Liver (tissue), 9 donors: Measurements from ENCODE around the gene CSNK2B. TPM values are rescaled to one million over a fixed set of nuclear protein-coding genes. Genes with fewer than 3 reads are reported as not detected.

Source experiments
- DNase-seq: peaks from one replicate; pipeline ENCODE4 v3.0.0-alpha.2; 2017; ENCODE audit warnings: low spot score
- H3K27ac ChIP-seq, 2 donors: one replicate each; pipeline ENCODE4 v1.7.0; 2013; ENCODE audit warnings: inconsistent platforms in 2 of 2, low read length in 2 of 2, control low read depth in 1 of 2, low read depth in 1 of 2, mild to moderate bottlenecking in 1 of 2
- H3K27me3 ChIP-seq, 4 donors: one replicate each; pipeline versions ENCODE4 v1.6.1 to v1.7.0; 2013; ENCODE audit warnings: low read length in 3 of 4, inconsistent platforms in 1 of 4, mild to moderate bottlenecking in 1 of 4, moderate library complexity in 1 of 4; ENCODE audit not compliant: control insufficient read depth in 4 of 4, insufficient read depth in 4 of 4
- H3K36me3 ChIP-seq, 4 donors: one replicate each; pipeline versions ENCODE4 v1.6.1 to v1.7.0; 2013; ENCODE audit warnings: low read length in 3 of 4, mild to moderate bottlenecking in 3 of 4, low read depth in 1 of 4, moderate library complexity in 1 of 4; ENCODE audit not compliant: control insufficient read depth in 4 of 4, insufficient read depth in 3 of 4
- H3K4me1 ChIP-seq, 4 donors: one replicate each; pipeline versions ENCODE4 v1.6.1 to v1.7.0; 2013; ENCODE audit warnings: low read length in 3 of 4, mild to moderate bottlenecking in 3 of 4, moderate library complexity in 1 of 4; ENCODE audit not compliant: control insufficient read depth in 4 of 4, insufficient read depth in 4 of 4
- H3K4me3 ChIP-seq, 3 donors: one replicate each; pipeline versions ENCODE4 v1.6.1 to v1.7.0; 2013; ENCODE audit warnings: low read length in 3 of 3, control low read depth in 1 of 3, low read depth in 1 of 3, mild to moderate bottlenecking in 1 of 3
- H3K9ac ChIP-seq, 2 donors: one replicate each; pipeline ENCODE4 v1.7.0; 2013; ENCODE audit warnings: low read length in 2 of 2, mild to moderate bottlenecking in 2 of 2, moderate library complexity in 2 of 2, control low read depth in 1 of 2, low read depth in 1 of 2
- H3K9me3 ChIP-seq, 4 donors: one replicate each; pipeline versions ENCODE4 v1.6.1 to v1.7.0; 2013; ENCODE audit warnings: low read length in 3 of 4; ENCODE audit not compliant: control insufficient read depth in 4 of 4
- EGR1 ChIP-seq, 2 donors: IDR thresholded peaks; 2 replicates each; pipeline ENCODE4 v1.6.1; 2016 to 2018; ENCODE audit warnings: antibody characterized with exemption in 2 of 2, low read depth in 2 of 2
- FOXA1 ChIP-seq: IDR thresholded peaks from 2 replicates; pipeline ENCODE4 v1.6.1; 2016; ENCODE audit warnings: antibody characterized with exemption
- FOXA2 ChIP-seq: IDR thresholded peaks from 2 replicates; pipeline ENCODE4 v1.6.1; 2016; ENCODE audit warnings: antibody characterized with exemption
- HNF4G ChIP-seq: IDR thresholded peaks from 2 replicates; pipeline ENCODE4 v1.6.1; 2016; ENCODE audit warnings: antibody characterized with exemption
- NR2F2 ChIP-seq: IDR thresholded peaks from 2 replicates; pipeline ENCODE4 v1.6.1; 2016; ENCODE audit warnings: antibody characterized with exemption
- RXRA ChIP-seq, 2 donors: IDR thresholded peaks; 2 replicates each; pipeline ENCODE4 v1.6.1; 2017 to 2018; ENCODE audit warnings: antibody characterized with exemption in 2 of 2, mild to moderate bottlenecking in 1 of 2
- SP1 ChIP-seq: IDR thresholded peaks from 2 replicates; pipeline ENCODE4 v1.6.1; 2018; ENCODE audit warnings: antibody characterized with exemption, mild to moderate bottlenecking
- YY1 ChIP-seq: IDR thresholded peaks from 2 replicates; pipeline ENCODE4 v1.6.1; 2016; ENCODE audit warnings: antibody characterized with exemption, mild to moderate bottlenecking
- WGBS: extraction: QIAGEN DNeasy Blood & Tissue Kit; methylation state at CpG from one replicate; pipeline ENCODE4 v1.1.7; 2013; 5-methylcytosine and 5-hydroxymethylcytosine counted together
- polyA plus RNA-seq, 2 donors: library from polyadenylated mRNA; stranded (reverse) in 1 of 2; unstranded in 1 of 2; fragments of 200-250 nt in 1 of 2; fragments of >200 nt in 1 of 2; fragmentation: Nextera tagmentation in 1 of 2; extraction: Ambion mirVana in 1 of 2; gene quantifications; one replicate each; pipeline versions ENCODE4 v1.2.1 to v1.2.3, GENCODE V29; 2013 to 2015
- total RNA-seq, 2 donors: library from RNA; depleted of rRNA; stranded (reverse); fragments of >200 nt; gene quantifications; one replicate each; pipeline ENCODE4 v1.2.3, GENCODE V29; 2014
- TF ChIP-seq, protein P1 (sequence below): fragments of 150-350 bp; IDR thresholded peaks from 2 replicates; pipeline ENCODE4 v1.5.1; 2017; ENCODE audit warnings: improper control_type of control experiment, low read depth, low read length; ENCODE audit not compliant: missing input control
- TF ChIP-seq, protein P2 (sequence below): IDR thresholded peaks from 2 replicates; pipeline ENCODE4 v1.6.1; 2016; ENCODE audit warnings: antibody characterized with exemption
- TF ChIP-seq, protein P3 (sequence below): IDR thresholded peaks from 2 replicates; pipeline ENCODE4 v1.6.1; 2016; ENCODE audit warnings: antibody characterized with exemption
- TF ChIP-seq, protein P4 (sequence below): IDR thresholded peaks from 2 replicates; pipeline ENCODE4 v1.6.1; 2016; ENCODE audit warnings: antibody characterized with exemption, mild to moderate bottlenecking
- donor health status: healthy.
- donor health status: healthy.
- donor health status: healthy.
- donor health status: healthy.
- donor health status: healthy.

CSNK2B gene
- total and polyA plus RNA-seq, 4 donors = 58.1 to 108 (median 77.0) TPM

DNA sequence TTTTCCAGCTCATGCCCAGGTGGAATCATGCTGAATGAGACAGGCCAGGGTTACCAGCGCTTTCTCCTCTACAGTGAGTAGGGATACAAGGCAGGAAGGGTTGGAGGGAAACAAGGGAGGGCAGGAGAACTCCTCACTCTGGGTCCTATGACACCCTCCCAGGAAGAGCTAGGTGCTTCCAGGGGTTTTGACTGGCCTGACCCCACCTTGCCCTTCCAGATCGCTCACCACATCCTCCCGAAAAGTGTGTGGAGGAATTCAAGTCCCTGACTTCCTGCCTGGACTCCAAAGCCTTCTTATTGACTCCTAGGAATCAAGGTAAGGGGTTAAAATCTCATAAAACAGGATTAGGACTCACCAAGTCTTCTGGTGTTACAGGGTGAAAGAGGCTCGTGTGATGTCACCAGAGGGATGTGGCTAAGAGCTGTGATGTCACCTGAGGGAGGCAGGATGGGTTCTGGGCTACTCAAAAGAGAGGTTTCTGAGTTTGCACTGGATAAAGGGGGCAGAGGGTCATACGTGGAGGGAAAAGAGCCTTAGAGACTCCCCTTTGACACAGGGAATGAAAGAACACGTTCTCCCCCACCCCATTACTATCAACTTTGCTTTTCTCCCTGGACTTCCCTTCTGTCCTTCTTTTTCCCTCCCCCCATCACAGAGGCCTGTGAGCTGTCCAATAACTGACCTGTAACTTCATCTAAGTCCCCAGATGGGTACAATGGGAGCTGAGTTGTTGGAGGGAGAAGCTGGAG lies 8.3 kb upstream of the CSNK2B start:
- Histone ChIP-seq H3K4me1 (peaks cover 16 to 84% (median 64%) of the 10 kb centered on the region in 4 donors), H3K27me3 (no peaks in the 10 kb centered on the region), H3K9ac (no peak overlapping the region), H3K27ac (peak overlapping the region in 1 of 2 donors; percentile 45), H3K36me3 (peaks cover 0 to 7% (median 5%) of the 10 kb centered on the region in 4 donors), H3K4me3 (no peak overlapping the region), H3K9me3 (no peaks in the 10 kb centered on the region)
- no peak for DNase-seq
- no peak for TF ChIP-seq HNF4G
- TF ChIP-seq, protein P1, sequence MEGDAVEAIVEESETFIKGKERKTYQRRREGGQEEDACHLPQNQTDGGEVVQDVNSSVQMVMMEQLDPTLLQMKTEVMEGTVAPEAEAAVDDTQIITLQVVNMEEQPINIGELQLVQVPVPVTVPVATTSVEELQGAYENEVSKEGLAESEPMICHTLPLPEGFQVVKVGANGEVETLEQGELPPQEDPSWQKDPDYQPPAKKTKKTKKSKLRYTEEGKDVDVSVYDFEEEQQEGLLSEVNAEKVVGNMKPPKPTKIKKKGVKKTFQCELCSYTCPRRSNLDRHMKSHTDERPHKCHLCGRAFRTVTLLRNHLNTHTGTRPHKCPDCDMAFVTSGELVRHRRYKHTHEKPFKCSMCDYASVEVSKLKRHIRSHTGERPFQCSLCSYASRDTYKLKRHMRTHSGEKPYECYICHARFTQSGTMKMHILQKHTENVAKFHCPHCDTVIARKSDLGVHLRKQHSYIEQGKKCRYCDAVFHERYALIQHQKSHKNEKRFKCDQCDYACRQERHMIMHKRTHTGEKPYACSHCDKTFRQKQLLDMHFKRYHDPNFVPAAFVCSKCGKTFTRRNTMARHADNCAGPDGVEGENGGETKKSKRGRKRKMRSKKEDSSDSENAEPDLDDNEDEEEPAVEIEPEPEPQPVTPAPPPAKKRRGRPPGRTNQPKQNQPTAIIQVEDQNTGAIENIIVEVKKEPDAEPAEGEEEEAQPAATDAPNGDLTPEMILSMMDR = no peak
- TF ChIP-seq SP1 = no peak
- TF ChIP-seq, protein P2, sequence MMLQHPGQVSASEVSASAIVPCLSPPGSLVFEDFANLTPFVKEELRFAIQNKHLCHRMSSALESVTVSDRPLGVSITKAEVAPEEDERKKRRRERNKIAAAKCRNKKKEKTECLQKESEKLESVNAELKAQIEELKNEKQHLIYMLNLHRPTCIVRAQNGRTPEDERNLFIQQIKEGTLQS = no peak
- TF ChIP-seq NR2F2 = no peak
- no peak for TF ChIP-seq FOXA1
- TF ChIP-seq, protein P3, sequence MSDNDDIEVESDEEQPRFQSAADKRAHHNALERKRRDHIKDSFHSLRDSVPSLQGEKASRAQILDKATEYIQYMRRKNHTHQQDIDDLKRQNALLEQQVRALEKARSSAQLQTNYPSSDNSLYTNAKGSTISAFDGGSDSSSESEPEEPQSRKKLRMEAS = no peak
- 74% methylated on average over 6 of the region's 6 CpGs for WGBS

DNA sequence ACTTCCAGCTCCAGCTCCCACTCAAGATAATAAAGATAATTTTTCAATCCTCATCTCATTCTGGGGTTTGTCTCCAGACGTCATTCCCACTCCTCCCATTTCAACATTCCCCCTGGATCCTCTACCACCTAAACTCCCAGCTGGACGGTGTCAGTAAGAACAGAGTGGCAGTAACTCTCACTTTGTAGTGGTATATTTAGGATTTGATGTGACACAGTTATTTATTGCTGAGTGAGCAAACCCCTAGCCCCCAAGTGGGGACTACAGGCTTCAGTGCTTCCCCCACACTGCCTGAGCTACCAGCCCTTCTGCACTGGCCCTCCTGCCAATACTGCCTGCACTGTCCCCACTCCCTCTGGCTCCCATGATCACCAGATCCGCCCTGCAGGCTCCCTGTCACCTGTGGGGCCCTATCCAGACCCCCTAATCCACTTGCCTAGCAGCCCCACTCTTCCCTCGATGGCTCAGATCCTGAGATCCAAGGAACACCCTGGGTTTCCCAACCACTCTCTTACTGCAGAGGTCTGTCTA lies 7.7 kb upstream of the CSNK2B start:
- TF ChIP-seq, protein P2 = no peak
- Histone ChIP-seq H3K4me1 (peaks cover 16 to 84% (median 68%) of the 10 kb centered on the region in 4 donors), H3K27ac (no peak overlapping the region), H3K9me3 (no peaks in the 10 kb centered on the region), H3K27me3 (no peaks in the 10 kb centered on the region), H3K4me3 (no peak overlapping the region), H3K36me3 (peaks cover 0 to 7% (median 6%) of the 10 kb centered on the region in 4 donors), H3K9ac (no peak overlapping the region)
- DNase-seq = no peak
- WGBS = 84% methylated on average over 4 of the region's 4 CpGs

DNA sequence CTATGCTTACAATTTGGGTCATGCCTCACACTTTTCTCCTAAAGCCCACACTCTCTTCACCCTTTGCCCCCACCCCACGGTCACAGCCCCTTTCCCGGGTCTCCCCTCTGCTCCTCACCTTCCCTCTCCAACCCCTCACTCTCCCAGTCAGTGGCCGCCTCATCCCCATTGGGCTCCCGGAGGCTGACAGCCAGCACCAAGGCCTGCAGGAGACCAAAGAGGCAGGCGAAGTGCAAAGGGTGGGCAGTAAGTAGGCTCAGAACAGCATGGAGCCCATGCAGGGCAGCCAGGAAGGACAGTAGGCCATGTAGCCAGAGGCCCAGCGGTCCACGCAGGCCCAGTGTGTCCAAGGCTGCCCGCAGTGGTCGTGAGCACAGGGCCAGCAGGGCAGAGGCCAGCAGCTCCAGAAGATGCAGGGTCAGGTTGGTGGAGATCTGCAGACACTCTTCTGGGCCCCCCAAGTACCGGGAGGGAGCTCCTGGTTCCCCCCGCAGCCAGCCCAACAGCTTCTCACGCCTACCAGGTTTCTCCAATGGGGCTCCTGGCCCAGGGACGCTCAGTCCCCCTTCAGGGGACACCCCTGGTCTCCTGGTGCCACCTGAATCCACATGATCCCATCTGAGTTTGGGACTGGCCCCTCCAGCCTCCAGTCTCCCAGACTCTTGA lies 6.8 kb upstream of the CSNK2B start:
- Histone ChIP-seq H3K4me1 (peaks cover 20 to 86% (median 72%) of the 10 kb centered on the region in 4 donors), H3K4me3 (peak overlapping the region; percentile 65 to 82 (median 67)), H3K27ac (peak overlapping the region; percentile 26 to 90), H3K9me3 (no peaks in the 10 kb centered on the region), H3K27me3 (no peaks in the 10 kb centered on the region), H3K36me3 (peaks cover 0 to 7% (median 6%) of the 10 kb centered on the region in 4 donors), H3K9ac (no peak overlapping the region)
- WGBS = 88% methylated on average over 13 of the region's 13 CpGs
- DNase-seq = no peak
- TF ChIP-seq EGR1 (IDR thresholded peaks at IDR 0.05; ENCODE audit: low read depth in 2 of 2) = no peak
- no peak for TF ChIP-seq YY1
- TF ChIP-seq, protein P3 = no peak
- no peak for TF ChIP-seq RXRA (IDR thresholded peaks at IDR 0.05)
- TF ChIP-seq FOXA2 = no peak
- TF ChIP-seq, protein P4, sequence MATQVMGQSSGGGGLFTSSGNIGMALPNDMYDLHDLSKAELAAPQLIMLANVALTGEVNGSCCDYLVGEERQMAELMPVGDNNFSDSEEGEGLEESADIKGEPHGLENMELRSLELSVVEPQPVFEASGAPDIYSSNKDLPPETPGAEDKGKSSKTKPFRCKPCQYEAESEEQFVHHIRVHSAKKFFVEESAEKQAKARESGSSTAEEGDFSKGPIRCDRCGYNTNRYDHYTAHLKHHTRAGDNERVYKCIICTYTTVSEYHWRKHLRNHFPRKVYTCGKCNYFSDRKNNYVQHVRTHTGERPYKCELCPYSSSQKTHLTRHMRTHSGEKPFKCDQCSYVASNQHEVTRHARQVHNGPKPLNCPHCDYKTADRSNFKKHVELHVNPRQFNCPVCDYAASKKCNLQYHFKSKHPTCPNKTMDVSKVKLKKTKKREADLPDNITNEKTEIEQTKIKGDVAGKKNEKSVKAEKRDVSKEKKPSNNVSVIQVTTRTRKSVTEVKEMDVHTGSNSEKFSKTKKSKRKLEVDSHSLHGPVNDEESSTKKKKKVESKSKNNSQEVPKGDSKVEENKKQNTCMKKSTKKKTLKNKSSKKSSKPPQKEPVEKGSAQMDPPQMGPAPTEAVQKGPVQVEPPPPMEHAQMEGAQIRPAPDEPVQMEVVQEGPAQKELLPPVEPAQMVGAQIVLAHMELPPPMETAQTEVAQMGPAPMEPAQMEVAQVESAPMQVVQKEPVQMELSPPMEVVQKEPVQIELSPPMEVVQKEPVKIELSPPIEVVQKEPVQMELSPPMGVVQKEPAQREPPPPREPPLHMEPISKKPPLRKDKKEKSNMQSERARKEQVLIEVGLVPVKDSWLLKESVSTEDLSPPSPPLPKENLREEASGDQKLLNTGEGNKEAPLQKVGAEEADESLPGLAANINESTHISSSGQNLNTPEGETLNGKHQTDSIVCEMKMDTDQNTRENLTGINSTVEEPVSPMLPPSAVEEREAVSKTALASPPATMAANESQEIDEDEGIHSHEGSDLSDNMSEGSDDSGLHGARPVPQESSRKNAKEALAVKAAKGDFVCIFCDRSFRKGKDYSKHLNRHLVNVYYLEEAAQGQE = no peak
- no peak for TF ChIP-seq NR2F2
- TF ChIP-seq, protein P1 = no peak
